Gastrocnemius medialis (tissue), 4 donors: ENCODE measurements around the gene EPB41L4B. TPM values are rescaled to one million over a fixed set of nuclear protein-coding genes. Genes with fewer than 3 reads are reported as not detected.
"Not testable (repeated sequence)": the region's sequence is repeated elsewhere in the genome, so short reads cannot be mapped to it uniquely, and the experiment has no call there.

ENCODE experiments used
- ATAC-seq, 2 donors: fragments of 150-250 bp; one replicate each; pipeline ENCODE4 v1.9.1; 2016
- DNase-seq, 2 donors: peaks; one replicate each; pipeline ENCODE4 v3.0.0-alpha.2; 2019
- H3K27ac ChIP-seq, 4 donors: fragments of 200-600 bp; sonication (generic); 1 replicate in 1 of 4; 2 replicates in 3 of 4; pipeline ENCODE4 v1.5.1; 2016 to 2018; ENCODE audit warnings: mild to moderate bottlenecking in 2 of 4, moderate library complexity in 1 of 4
- H3K27me3 ChIP-seq, 3 donors: fragments of 200-600 bp; sonication (generic) in 2 of 3; 1 replicate in 1 of 3; 2 replicates in 2 of 3; pipeline versions ENCODE4 v1.5.1 to v1.6.0; 2016 to 2019; ENCODE audit warnings: mild to moderate bottlenecking in 1 of 3, moderate library complexity in 1 of 3
- H3K36me3 ChIP-seq, 2 donors: fragments of 200-600 bp; sonication (generic) in 1 of 2; one replicate each; pipeline ENCODE4 v1.5.1; 2017 to 2018
- H3K4me1 ChIP-seq, 2 donors: fragments of 200-600 bp; sonication (generic) in 1 of 2; one replicate each; pipeline ENCODE4 v1.5.1; 2016 to 2017; ENCODE audit warnings: mild to moderate bottlenecking in 2 of 2
- H3K4me3 ChIP-seq, 4 donors: fragments of 200-600 bp; sonication (generic) in 3 of 4; 1 replicate in 1 of 4; 2 replicates in 3 of 4; pipeline ENCODE4 v1.5.1; 2016 to 2019; ENCODE audit warnings: mild to moderate bottlenecking in 2 of 4
- H3K9me3 ChIP-seq, 3 donors: fragments of 200-600 bp; sonication (generic) in 2 of 3; 1 replicate in 1 of 3; 2 replicates in 2 of 3; pipeline ENCODE4 v1.5.1; 2016 to 2019
- CTCF ChIP-seq, 5 experiments: fragments of 450-650 bp in 3 of 5; fragments of 200-600 bp in 2 of 5; sonication (generic) in 2 of 5; IDR thresholded peaks in 4 of 5; conservative IDR thresholded peaks in 1 of 5; 1 replicate in 4 of 5; 2 replicates in 1 of 5; pipeline ENCODE4 v1.5.1; 2016 to 2019; ENCODE audit warnings: antibody characterized with exemption in 5 of 5, mild to moderate bottlenecking in 3 of 5, moderate library complexity in 3 of 5
- POLR2A ChIP-seq, 2 donors: fragments of 450-650 bp; IDR thresholded peaks; one replicate each; pipeline ENCODE4 v1.6.1; 2017; ENCODE audit warnings: antibody characterized with exemption in 2 of 2, mild to moderate bottlenecking in 2 of 2, moderate library complexity in 2 of 2
- in situ Hi-C, 4 donors: fragments of 200-750 bp; cut with MboI; loops; one replicate each; pipeline versions ENCODE4 v1.15.0 to v1.8.0; 2017; ENCODE audit warnings: low sequenced_read_pairs in 4 of 4
- intact Hi-C: fragments of 100-400 bp; cut with DNase I; formaldehyde crosslinking; loops from one replicate; pipeline ENCODE4 v1.15.1; 2023; ENCODE audit warnings: low total_unique reads
- total RNA-seq, 4 donors: library from RNA; depleted of rRNA; stranded (reverse); fragments of >200 nt; gene quantifications; one replicate each; pipeline versions ENCODE4 v1.1.0 to v1.2.3, GENCODE V29; 2016

Gene EPB41L4B
- total RNA-seq, 4 donors from 2014 or later: 3.8 to 6.9 (median 6.1) TPM

DNA sequence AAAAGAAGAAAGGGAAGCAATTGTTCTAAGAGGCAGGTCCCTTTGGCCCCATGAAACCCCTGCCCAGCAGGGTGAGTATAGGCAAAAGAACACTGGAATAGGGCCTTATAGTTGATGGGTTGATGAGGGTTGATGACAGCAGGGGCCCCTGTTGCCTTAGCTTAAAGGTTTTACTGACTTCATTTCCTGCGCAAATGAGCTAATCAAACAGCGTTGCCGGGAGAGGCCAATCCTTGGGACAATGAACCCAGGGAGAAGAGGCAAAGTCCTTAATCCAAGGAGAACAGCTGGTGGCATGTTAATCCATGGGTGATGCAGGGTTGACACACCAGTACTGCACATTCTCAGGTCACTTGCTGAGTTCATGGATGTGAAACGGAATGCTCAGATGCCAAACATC is 22.0 kb upstream of the EPB41L4B start:
- in situ Hi-C loops (no loop called here), intact Hi-C loops (no loop called here)
- Histone ChIP-seq H3K36me3 (no peaks in the 10 kb centered on the region), H3K27ac (no peak overlapping the region), H3K4me3 (no peak overlapping the region), H3K4me1 (no peaks in the 10 kb centered on the region), H3K27me3 (no peaks in the 10 kb centered on the region), H3K9me3 (no peaks in the 10 kb centered on the region)
- TF ChIP-seq POLR2A (IDR thresholded peaks at IDR 0.05): no peak
- no peak for TF ChIP-seq CTCF (IDR thresholded peaks at IDR 0.05 in 4 of 5, conservative IDR thresholded peaks at IDR 0.05 in 1 of 5)
- DNase-seq: no peak
- ATAC-seq: no peak

GRCh38 chr9:109341561-109341960 is 20.7 kb upstream of the EPB41L4B start:
- ATAC-seq: no peak
- Histone ChIP-seq H3K9me3 (no peaks in the 10 kb centered on the region), H3K4me1 (no peaks in the 10 kb centered on the region), H3K4me3 (no peak overlapping the region), H3K27ac (no peak overlapping the region), H3K36me3 (no peaks in the 10 kb centered on the region), H3K27me3 (no peaks in the 10 kb centered on the region)
- in situ Hi-C loops: no loop called here
- TF ChIP-seq POLR2A (IDR thresholded peaks at IDR 0.05) (no peak), CTCF (IDR thresholded peaks at IDR 0.05 in 4 of 5, conservative IDR thresholded peaks at IDR 0.05 in 1 of 5) (no peak)
- no peak for DNase-seq
- intact Hi-C loops: no loop called here

GRCh38 chr9:109340979-109341378 is 20.1 kb upstream of the EPB41L4B start:
- H3K4me3 ChIP-seq, in situ Hi-C loops: not testable (repeated sequence)

GRCh38 chr9:109336409-109336808 is 15.6 kb upstream of the EPB41L4B start:
- no peak for DNase-seq
- intact Hi-C loops (no loop called here), in situ Hi-C loops (no loop called here)
- Histone ChIP-seq H3K27me3 (no peaks in the 10 kb centered on the region), H3K4me1 (no peaks in the 10 kb centered on the region), H3K9me3 (no peaks in the 10 kb centered on the region), H3K4me3 (no peak overlapping the region), H3K36me3 (no peaks in the 10 kb centered on the region), H3K27ac (no peak overlapping the region)
- TF ChIP-seq POLR2A (IDR thresholded peaks at IDR 0.05) (no peak), CTCF (IDR thresholded peaks at IDR 0.05 in 4 of 5, conservative IDR thresholded peaks at IDR 0.05 in 1 of 5) (no peak)
- ATAC-seq: no peak

More at GRCh38 chr9:109340979-109341378, 20.1 kb upstream of the EPB41L4B start:
- ATAC-seq, intact Hi-C loops, DNase-seq, H3K9me3 ChIP-seq, H3K27me3 ChIP-seq, H3K36me3 ChIP-seq, H3K27ac ChIP-seq, H3K4me1 ChIP-seq: not testable (repeated sequence)

DNA sequence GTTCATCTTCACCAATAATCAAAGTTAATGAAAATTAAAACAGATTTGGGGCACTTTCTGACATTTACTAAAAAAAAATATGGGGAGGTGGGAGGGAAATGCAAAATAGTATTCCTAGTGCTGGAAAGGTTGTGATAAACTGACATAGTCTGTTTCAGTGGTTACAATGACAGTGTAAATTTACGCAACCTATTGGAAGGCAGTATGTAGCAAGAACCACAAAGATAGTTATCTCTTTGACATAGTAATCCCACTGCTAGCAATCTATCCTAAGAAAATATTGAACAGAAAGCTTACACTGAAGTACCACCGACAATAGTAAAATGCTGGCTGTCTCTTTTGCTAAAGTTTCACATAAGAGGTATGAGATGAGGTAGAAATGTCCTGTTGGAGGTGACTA is 15.1 kb upstream of the EPB41L4B start:
- Histone ChIP-seq H3K9me3 (no peaks in the 10 kb centered on the region), H3K36me3 (no peaks in the 10 kb centered on the region), H3K27ac (no peak overlapping the region), H3K4me3 (no peak overlapping the region), H3K4me1 (no peaks in the 10 kb centered on the region), H3K27me3 (no peaks in the 10 kb centered on the region)
- DNase-seq (no peak), ATAC-seq (no peak)
- TF ChIP-seq CTCF (IDR thresholded peaks at IDR 0.05 in 4 of 5, conservative IDR thresholded peaks at IDR 0.05 in 1 of 5): no peak
- TF ChIP-seq POLR2A (IDR thresholded peaks at IDR 0.05): no peak
- intact Hi-C loops: no loop called here
- in situ Hi-C loops: no loop called here
